SK-N-SH (cell line): ENCODE measurements around the gene PLA2G4B.

Source experiments
- CHD2 ChIP-seq: fragments of 150-350 bp; IDR thresholded peaks from 2 replicates; pipeline ENCODE4 v1.6.1; 2018; ENCODE audit warnings: low read length; ENCODE audit not compliant: partially characterized antibody
- CTCF ChIP-seq: fragments of 200-600 bp; sonication (generic); IDR thresholded peaks from 2 replicates; pipeline ENCODE4 v1.6.1; 2017; ENCODE audit warnings: antibody characterized with exemption, mild to moderate bottlenecking, moderate library complexity
- EZH2phosphoT487 ChIP-seq: fragments of 200-600 bp; sonication (generic); IDR thresholded peaks from 2 replicates; pipeline ENCODE4 v1.6.1; 2017; ENCODE audit warnings: low read depth, mixed run types, mild to moderate bottlenecking, antibody characterized with exemption, moderate library complexity, borderline replicate concordance
- GATA2 ChIP-seq: sonication (generic); formaldehyde crosslinking; IDR thresholded peaks from 2 replicates; pipeline ENCODE4 v1.5.0; 2020; ENCODE audit warnings: mild to moderate bottlenecking, missing genetic modification reagents
- MXI1 ChIP-seq: IDR thresholded peaks from 2 replicates; pipeline ENCODE4 v1.6.1; 2012; ENCODE audit warnings: mild to moderate bottlenecking, low read depth, low read length, improper control_type of control experiment
- RAD21 ChIP-seq: IDR thresholded peaks from 2 replicates; pipeline ENCODE4 v1.6.1; 2012; ENCODE audit warnings: mild to moderate bottlenecking, low read length
- RCOR1 ChIP-seq: fragments of 150-350 bp; IDR thresholded peaks from 2 replicates; pipeline ENCODE4 v1.6.1; 2017; ENCODE audit warnings: antibody characterized with exemption, low read length
- REST ChIP-seq: IDR thresholded peaks from 2 replicates; pipeline ENCODE4 v1.6.1; 2012; ENCODE audit warnings: mild to moderate bottlenecking, low read depth, low read length, moderate library complexity
- RXRA ChIP-seq: IDR thresholded peaks from 2 replicates; pipeline ENCODE4 v1.4.0; 2012; ENCODE audit warnings: low read depth, mild to moderate bottlenecking, borderline replicate concordance
- SIN3A ChIP-seq: IDR thresholded peaks from 2 replicates; pipeline ENCODE4 v1.6.1; 2012; ENCODE audit warnings: low read depth, mild to moderate bottlenecking, low read length, moderate library complexity, borderline replicate concordance
- SMC3 ChIP-seq: IDR thresholded peaks from 2 replicates; pipeline ENCODE4 v1.6.1; 2012; ENCODE audit warnings: low read depth, low read length, improper control_type of control experiment

GRCh38 chr15:41862515-41863116, 24.0 kb downstream of the PLA2G4B start:
- no peak for TF ChIP-seq RCOR1
- no peak for TF ChIP-seq RXRA
- TF ChIP-seq EZH2phosphoT487 = no peak
- no peak for TF ChIP-seq GATA2 (CRISPR knock-in tag)
- no peak for TF ChIP-seq CTCF
- no peak for TF ChIP-seq MXI1
- no peak for TF ChIP-seq RAD21
- TF ChIP-seq SMC3 = no peak
- TF ChIP-seq CHD2 = no peak
- no peak for TF ChIP-seq REST
- no peak for TF ChIP-seq SIN3A
